OCI-LY3 (cell line): Measurements from ENCODE around the gene PRRG3.

ENCODE experiments used
- H2AFZ ChIP-seq: fragments of 200-600, 300-600 bp; shearing (Covaris generic); 2 replicates; pipeline ENCODE4 v1.6.0; 2014; ENCODE audit warnings: antibody characterized with exemption, low read depth, low read length
- H3K27ac ChIP-seq: fragments of 200-600, 300-600 bp; sonication (generic); 2 replicates; pipeline ENCODE4 v1.5.1; 2014; ENCODE audit warnings: mild to moderate bottlenecking, low read length, moderate library complexity, mixed read lengths
- H3K27me3 ChIP-seq: fragments of 200-600, 300-600 bp; sonication (generic); 2 replicates; pipeline ENCODE4 v1.6.1; 2014; ENCODE audit warnings: low read depth, low read length, mixed read lengths
- H3K36me3 ChIP-seq: fragments of 200-600, 300-600 bp; sonication (generic); replicated peaks from 2 replicates; pipeline ENCODE3; 2014; ENCODE audit warnings: low read depth, low read length, mixed read lengths
- H3K4me1 ChIP-seq: fragments of 300-600, 200-600 bp; sonication (generic); 2 replicates; pipeline ENCODE4 v1.6.1; 2014; ENCODE audit warnings: low read length, mixed read lengths
- H3K4me2 ChIP-seq: fragments of 200-600, 300-600 bp; sonication (generic); 2 replicates; pipeline ENCODE4 v1.6.1; 2014; ENCODE audit warnings: low read length, mixed read lengths
- H3K4me3 ChIP-seq: fragments of 300-600, 200-600 bp; sonication (generic); 2 replicates; pipeline ENCODE4 v1.5.1; 2014; ENCODE audit warnings: antibody characterized with exemption, mild to moderate bottlenecking, low read length, moderate library complexity
- H3K79me2 ChIP-seq: fragments of 300-600, 200-600 bp; shearing (Covaris generic); 2 replicates; pipeline ENCODE4 v1.6.1; 2014; ENCODE audit warnings: mild to moderate bottlenecking, low read length, mixed read lengths
- H3K9ac ChIP-seq: fragments of 300-600, 200-600 bp; shearing (Covaris generic); 2 replicates; pipeline ENCODE4 v1.6.0; 2014; ENCODE audit warnings: mild to moderate bottlenecking, low read length, moderate library complexity
- H3K9me3 ChIP-seq: fragments of 200-600, 300-600 bp; shearing (Covaris generic); 2 replicates; pipeline ENCODE4 v1.6.1; 2014; ENCODE audit warnings: low read length, mixed read lengths; ENCODE audit not compliant: insufficient read depth
- H4K20me1 ChIP-seq: fragments of 200-600, 300-600 bp; sonication (generic); 2 replicates; pipeline ENCODE4 v1.6.1; 2016; ENCODE audit warnings: low read length, mixed read lengths; ENCODE audit not compliant: insufficient read depth
- EZH2phosphoT487 ChIP-seq: fragments of 200-600 bp; shearing (Covaris generic); IDR thresholded peaks from 2 replicates; pipeline ENCODE4 v1.6.1; 2018; ENCODE audit warnings: antibody characterized with exemption, mixed run types, low read depth
- TF ChIP-seq, protein P1 (sequence below): fragments of 200-600, 300-600 bp; sonication (generic); IDR thresholded peaks from 2 replicates; pipeline ENCODE4 v1.5.1; 2014; ENCODE audit warnings: antibody characterized with exemption, low read length, low read depth

The PRRG3 gene

DNA sequence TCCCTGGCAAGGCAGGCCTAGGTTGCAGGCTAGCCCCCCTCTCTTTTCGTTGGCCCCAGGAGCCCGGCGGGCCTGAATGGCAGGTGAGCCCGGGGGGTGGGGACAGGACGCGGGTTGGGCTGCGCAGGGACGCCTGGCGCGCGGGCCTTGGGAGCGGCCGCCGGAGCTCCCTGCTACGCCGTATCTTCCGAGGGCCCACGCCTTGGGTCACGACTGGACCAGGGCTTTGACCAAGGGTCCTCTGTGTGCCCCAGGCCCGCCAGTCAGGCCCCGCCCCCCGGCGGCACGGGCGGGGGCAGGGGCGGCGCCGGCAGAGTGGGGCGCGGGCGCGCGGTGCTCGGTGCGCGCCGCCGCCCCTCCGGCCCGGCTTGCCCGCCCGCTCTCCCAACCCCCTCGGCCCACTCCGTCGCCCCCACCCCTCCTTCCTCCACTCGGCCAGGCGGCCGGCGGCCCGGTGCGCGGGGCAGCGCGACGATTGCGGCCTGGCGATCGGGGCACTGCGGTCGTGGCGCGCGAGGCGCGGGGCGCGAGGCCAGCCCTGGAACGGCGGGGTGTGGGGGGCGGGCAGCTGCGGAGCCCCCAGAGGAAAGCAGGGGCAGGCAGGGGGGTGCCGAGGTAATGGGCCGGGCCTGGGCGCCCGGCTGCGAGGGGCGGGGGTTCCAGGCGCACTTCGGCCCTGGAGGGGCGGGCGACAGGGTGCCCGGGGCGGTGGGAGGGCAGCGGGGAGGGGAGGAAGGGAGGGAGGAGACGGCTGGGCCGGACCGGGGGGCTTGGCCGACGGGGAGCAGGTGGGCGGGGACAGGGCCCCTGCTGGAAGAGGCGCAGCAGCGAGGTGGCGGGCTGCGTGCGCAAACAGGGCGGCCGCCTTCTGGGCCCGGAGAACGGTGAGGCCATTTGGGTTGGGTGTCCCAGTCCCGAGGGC is at the start of gene PRRG3:
Gene PRRG3, plus strand, starts transcription at position 798 of the 922 bp plus-strand sequence. CDS start 3,357 bp downstream, outside the sequence.
- no peak within 1 kb of the TSS for H3K4me2 ChIP-seq
- TF ChIP-seq, protein P1, sequence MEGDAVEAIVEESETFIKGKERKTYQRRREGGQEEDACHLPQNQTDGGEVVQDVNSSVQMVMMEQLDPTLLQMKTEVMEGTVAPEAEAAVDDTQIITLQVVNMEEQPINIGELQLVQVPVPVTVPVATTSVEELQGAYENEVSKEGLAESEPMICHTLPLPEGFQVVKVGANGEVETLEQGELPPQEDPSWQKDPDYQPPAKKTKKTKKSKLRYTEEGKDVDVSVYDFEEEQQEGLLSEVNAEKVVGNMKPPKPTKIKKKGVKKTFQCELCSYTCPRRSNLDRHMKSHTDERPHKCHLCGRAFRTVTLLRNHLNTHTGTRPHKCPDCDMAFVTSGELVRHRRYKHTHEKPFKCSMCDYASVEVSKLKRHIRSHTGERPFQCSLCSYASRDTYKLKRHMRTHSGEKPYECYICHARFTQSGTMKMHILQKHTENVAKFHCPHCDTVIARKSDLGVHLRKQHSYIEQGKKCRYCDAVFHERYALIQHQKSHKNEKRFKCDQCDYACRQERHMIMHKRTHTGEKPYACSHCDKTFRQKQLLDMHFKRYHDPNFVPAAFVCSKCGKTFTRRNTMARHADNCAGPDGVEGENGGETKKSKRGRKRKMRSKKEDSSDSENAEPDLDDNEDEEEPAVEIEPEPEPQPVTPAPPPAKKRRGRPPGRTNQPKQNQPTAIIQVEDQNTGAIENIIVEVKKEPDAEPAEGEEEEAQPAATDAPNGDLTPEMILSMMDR, result no peak
- TF ChIP-seq EZH2phosphoT487, result no peak

DNA sequence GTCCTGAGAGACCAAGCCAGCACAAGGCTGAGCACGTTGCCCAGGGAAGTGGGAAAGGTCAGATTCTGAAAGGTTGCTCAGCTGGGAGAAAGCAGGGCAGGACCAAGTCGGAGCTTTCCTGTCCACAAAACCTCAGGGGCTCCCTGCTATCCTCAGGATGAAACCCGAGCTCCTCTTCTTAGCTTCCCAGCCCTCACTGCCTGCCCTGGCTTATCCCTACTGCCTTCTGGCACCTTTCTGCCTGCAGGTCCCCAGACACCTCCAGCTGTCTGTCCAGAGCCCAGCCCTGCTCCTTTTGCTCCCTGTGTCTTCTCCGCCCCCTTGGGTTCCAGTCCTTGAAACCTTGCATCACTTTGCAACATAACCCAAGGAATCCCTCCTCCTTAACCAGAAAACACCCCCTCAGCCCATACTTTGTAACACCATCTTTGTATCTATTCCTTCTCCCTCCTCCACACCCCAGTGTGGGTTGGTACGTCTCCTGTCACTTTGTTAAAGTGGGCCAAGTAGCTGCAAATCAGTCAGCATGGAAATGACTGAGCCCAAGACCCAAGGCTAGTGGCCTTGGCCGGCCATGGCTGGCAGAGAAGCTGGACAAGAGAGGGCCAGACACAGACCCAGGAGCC is 20.0 kb upstream of the PRRG3 start:
- H3K4me1 ChIP-seq, result no peaks in the 10 kb centered on the region
- H3K27me3 ChIP-seq, result no peaks in the 10 kb centered on the region
- no peaks in the 10 kb centered on the region for H3K36me3 ChIP-seq
- no peaks in the 10 kb centered on the region for H3K9me3 ChIP-seq
- H4K20me1 ChIP-seq, result no peaks in the 10 kb centered on the region
- H3K79me2 ChIP-seq, result no peaks in the 10 kb centered on the region
- H2AFZ ChIP-seq, result no peak overlapping the region
- no peak overlapping the region for H3K4me2 ChIP-seq
- H3K27ac ChIP-seq, result no peak overlapping the region
- TF ChIP-seq, protein P1, result no peak
- no peak for TF ChIP-seq EZH2phosphoT487
- H3K9ac ChIP-seq, result no peak overlapping the region
- no peak overlapping the region for H3K4me3 ChIP-seq

More for the DNA sequence above, at the start of gene PRRG3:
- no peaks in the 10 kb centered on the region for H3K79me2 ChIP-seq
- no peaks in the 10 kb centered on the region for H4K20me1 ChIP-seq
- H3K27ac ChIP-seq, result no peak within 1 kb of the TSS
- H3K4me1 ChIP-seq, result no peaks in the 10 kb centered on the region
- no peak within 1 kb of the TSS for H3K4me3 ChIP-seq
- no peaks in the 10 kb centered on the region for H3K36me3 ChIP-seq
- no peaks in the 10 kb centered on the region for H3K9me3 ChIP-seq
- no peaks in the 10 kb centered on the region for H3K27me3 ChIP-seq
- H3K9ac ChIP-seq, result no peak within 1 kb of the TSS
- no peak within 1 kb of the TSS for H2AFZ ChIP-seq

DNA sequence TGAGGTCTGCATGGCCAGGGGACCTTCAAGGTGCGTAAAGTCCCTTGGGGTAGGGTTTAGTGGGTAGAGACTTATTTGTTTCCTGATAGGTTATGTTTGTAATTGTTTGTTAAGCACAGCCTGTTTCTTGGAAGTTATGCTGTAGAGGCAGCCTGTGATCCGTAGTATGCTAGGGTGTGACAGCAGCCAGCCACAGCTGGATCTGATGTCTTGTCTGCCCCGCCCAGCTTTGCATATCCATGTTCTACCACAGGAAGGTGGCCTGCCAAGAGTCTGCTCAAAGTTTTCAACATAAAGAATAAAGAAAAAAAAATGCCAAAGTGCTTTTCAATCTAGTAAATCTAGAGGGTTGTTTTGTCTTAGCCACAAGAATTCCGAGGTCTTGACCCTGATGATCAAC is 19.1 kb upstream of the PRRG3 start:
- H3K9me3 ChIP-seq, result no peaks in the 10 kb centered on the region
- H3K9ac ChIP-seq, result no peak overlapping the region
- H3K4me1 ChIP-seq, result no peaks in the 10 kb centered on the region
- no peak overlapping the region for H3K4me3 ChIP-seq
- H3K79me2 ChIP-seq, result no peaks in the 10 kb centered on the region
- H3K27ac ChIP-seq, result no peak overlapping the region
- H2AFZ ChIP-seq, result no peak overlapping the region
- no peaks in the 10 kb centered on the region for H3K27me3 ChIP-seq
- H4K20me1 ChIP-seq, result no peaks in the 10 kb centered on the region
- no peaks in the 10 kb centered on the region for H3K36me3 ChIP-seq
- H3K4me2 ChIP-seq, result no peak overlapping the region
- TF ChIP-seq, protein P1, result no peak
- TF ChIP-seq EZH2phosphoT487, result no peak

DNA sequence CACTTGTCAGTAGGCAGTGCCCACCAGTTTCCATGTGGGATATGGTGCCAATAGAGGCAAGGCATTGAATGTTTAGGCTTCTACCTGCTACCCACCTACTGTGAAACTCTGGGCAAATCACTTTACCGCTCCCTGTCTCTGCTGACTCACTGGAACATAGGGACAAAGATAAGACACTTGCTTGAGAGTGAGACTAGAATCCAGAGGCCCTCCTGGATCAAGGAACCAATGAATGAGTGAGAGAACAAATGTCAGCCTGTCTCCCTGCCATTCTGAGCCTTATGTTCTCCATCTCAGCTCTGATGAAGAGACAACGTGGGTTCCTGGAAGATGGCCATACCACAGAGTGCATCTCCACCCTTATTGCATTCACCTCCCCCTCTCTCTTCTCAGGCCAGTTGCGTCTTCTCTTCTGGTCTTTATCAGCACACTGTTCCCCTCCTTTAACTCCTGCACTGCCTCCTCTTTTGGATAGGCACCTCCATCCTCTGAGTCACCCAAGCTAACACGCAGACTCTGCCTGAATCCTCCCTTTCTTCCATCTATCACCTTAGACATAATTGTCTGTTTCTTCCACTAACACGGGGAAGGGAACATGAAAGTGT is 15.4 kb upstream of the PRRG3 start:
- no peaks in the 10 kb centered on the region for H3K79me2 ChIP-seq

More for the DNA sequence above, 15.4 kb upstream of the PRRG3 start:
- Histone ChIP-seq H3K27ac (no peak overlapping the region), H3K4me2 (no peak overlapping the region), H4K20me1 (no peaks in the 10 kb centered on the region), H3K9ac (no peak overlapping the region), H3K27me3 (no peaks in the 10 kb centered on the region; the same call in 1 of the 2 replicates), H3K9me3 (no peaks in the 10 kb centered on the region), H3K4me3 (no peak overlapping the region), H3K36me3 (no peaks in the 10 kb centered on the region), H2AFZ (no peak overlapping the region), H3K4me1 (no peaks in the 10 kb centered on the region)
- TF ChIP-seq, protein P1, result no peak
- TF ChIP-seq EZH2phosphoT487, result no peak
